Astrocyte of the cerebellum (primary cell): ENCODE data around the gene RGS18.
"Not testable (repeated sequence)": the region's sequence is repeated elsewhere in the genome, so short reads cannot be mapped to it uniquely, and the experiment has no call there.

ENCODE experiments used
- DNase-seq: peaks from one replicate; pipeline ENCODE4 v3.0.0-alpha.2; 2011; ENCODE audit warnings: low read depth
- H3K4me3 ChIP-seq: 2 replicates; pipeline ENCODE4 v1.5.1; 2011; ENCODE audit warnings: mild to moderate bottlenecking, low read depth, low read length, moderate library complexity
- in situ Hi-C: cut with HindIII; loops from 2 replicates; pipeline ENCODE4 v1.10.0; 2017; ENCODE audit warnings: low sequenced_read_pairs
- TF ChIP-seq, protein P1 (sequence below): IDR thresholded peaks from 2 replicates; pipeline ENCODE4 v1.5.1; 2012; ENCODE audit warnings: low read length, low read depth, moderate library complexity, mild to moderate bottlenecking; ENCODE audit errors: missing control alignments

The RGS18 gene

DNA sequence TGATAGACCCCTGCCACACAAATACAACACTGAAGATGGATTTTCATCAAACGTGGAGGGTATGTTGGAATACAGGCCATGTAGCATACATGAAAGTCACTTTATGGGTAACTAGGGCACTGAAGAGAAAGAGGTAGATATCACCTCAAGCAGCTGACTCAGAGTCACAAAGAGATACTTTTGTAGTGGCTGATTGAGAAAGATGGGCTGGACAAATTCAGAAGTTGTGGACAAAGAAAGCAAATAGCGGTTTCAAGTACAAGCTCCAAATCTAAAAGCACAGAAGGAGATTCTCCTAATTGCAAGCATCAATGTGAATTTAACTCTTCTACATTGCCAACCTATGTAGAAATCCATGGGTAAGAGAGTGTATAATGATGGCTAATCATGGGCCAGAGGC, 35.0 kb upstream of the RGS18 start:
- TF ChIP-seq, protein P1, sequence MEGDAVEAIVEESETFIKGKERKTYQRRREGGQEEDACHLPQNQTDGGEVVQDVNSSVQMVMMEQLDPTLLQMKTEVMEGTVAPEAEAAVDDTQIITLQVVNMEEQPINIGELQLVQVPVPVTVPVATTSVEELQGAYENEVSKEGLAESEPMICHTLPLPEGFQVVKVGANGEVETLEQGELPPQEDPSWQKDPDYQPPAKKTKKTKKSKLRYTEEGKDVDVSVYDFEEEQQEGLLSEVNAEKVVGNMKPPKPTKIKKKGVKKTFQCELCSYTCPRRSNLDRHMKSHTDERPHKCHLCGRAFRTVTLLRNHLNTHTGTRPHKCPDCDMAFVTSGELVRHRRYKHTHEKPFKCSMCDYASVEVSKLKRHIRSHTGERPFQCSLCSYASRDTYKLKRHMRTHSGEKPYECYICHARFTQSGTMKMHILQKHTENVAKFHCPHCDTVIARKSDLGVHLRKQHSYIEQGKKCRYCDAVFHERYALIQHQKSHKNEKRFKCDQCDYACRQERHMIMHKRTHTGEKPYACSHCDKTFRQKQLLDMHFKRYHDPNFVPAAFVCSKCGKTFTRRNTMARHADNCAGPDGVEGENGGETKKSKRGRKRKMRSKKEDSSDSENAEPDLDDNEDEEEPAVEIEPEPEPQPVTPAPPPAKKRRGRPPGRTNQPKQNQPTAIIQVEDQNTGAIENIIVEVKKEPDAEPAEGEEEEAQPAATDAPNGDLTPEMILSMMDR, result no peak
- in situ Hi-C loops, result no loop called here

DNA sequence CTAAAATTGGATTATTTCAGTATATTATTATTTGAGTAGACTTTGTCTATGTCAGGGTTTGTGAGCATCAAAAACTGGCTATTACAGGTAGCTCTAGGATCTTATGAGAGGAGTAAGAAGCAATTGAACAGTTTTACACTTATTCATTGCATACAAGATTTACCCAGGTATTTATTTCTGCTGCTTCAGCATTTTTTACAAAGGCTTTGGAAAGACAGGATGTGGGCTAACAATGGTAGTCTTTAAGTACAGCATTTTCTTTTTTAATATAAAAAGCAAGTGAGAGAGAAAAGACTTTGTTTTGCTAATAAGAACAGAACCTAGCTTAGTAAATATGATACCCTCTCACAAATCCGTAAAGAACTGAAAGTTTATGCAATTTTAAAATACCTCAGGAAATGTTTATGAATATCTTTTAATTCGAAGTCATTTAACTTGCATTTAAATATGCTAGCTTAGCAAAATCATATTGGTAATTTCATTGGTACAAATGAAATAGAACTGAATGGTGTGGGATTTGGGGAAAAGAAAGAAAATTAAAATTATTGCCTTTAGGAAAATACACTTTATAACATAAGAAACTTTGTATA, 32.1 kb upstream of the RGS18 start:
- in situ Hi-C loops, result no loop called here
- no peak overlapping the region for H3K4me3 ChIP-seq
- no peak for DNase-seq
- TF ChIP-seq, protein P1, result no peak

More for the DNA sequence above, 35.0 kb upstream of the RGS18 start:
- DNase-seq, result no peak
- no peak overlapping the region for H3K4me3 ChIP-seq

DNA sequence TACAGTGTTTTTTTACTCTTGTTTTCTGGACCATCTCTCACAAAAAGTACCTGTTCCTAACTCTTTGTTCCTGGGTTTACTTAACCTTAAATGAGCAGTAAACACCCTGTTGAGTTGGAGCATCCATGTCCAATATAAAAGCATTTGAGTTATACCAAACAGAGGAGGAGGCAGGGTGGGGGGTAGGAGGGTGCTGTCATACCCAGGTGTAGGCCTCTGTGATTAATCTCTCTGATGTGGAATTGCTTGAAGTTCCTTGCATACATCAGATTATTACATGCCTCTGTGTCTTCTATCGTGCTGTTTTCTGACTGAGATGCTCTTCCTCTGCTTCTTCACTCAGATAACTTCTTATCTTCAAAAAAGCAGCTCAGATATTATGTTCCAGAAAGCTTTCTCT, 28.1 kb upstream of the RGS18 start:
- in situ Hi-C loops, result no loop called here
- H3K4me3 ChIP-seq, result no peak overlapping the region
- TF ChIP-seq, protein P1, result no peak
- DNase-seq, result no peak

GRCh38 chr1:192130865-192131264, 27.4 kb upstream of the RGS18 start:
- DNase-seq, H3K4me3 ChIP-seq, in situ Hi-C loops: not testable (repeated sequence)

GRCh38 chr1:192131914-192132313, 26.3 kb upstream of the RGS18 start:
- H3K4me3 ChIP-seq, result no peak overlapping the region
- no peak for DNase-seq
- TF ChIP-seq, protein P1, result no peak
- in situ Hi-C loops, result no loop called here

DNA sequence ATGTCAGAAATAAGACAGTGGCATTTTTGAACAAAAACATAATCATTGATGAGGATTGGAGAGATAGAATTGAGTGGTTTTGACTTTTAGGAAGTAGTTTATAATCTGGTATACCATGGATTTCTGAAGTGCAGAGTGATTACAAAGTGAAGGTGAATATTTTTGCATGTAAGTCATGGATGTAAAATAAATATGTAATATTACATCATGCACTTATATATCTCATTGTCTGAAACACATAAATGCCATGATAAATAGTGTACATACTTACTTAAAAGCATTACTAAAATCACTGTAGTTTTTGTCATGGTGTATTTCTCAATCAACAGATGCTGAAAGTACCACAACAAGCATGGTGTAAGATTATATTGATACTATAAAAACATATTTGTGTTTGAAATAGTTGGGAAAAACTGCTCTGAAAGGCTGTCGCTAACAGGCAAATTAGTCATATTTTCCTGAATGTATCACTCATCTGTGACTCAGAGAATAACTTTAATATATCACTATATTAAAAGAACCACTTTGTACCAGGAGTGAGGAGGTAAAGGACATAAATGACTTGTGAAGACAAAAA, 24.8 kb upstream of the RGS18 start:
- no peak for DNase-seq
- TF ChIP-seq, protein P1, result no peak
- in situ Hi-C loops, result no loop called here
- no peak overlapping the region for H3K4me3 ChIP-seq

DNA sequence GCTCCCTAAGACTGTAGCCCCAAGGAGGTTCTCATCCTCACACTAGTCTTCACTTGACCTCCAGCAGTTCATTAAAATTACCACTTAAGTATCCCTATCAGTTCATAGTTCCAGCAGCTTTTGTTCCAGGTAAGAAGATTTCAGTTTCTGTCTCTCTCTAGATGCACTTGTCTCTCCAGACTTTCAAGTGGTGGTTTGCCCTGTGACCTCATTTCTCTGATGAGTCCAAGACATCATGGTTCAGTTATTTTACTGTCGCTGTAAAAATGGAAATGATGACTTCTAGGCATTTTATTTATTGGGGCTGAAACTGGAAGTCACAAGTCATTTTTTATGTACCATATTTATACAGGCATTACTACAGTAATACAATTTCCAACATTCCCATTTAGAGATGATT, 17.9 kb upstream of the RGS18 start:
- in situ Hi-C loops, result no loop called here
- TF ChIP-seq, protein P1, result no peak
- DNase-seq, result no peak

More for the DNA sequence above, 17.9 kb upstream of the RGS18 start:
- H3K4me3 ChIP-seq, result no peak overlapping the region
